GM18526 (cell line): Measurements from ENCODE around the gene ADAR.

Source experiments
- POLR2A ChIP-seq: IDR thresholded peaks from 3 replicates; pipeline ENCODE4 v1.6.1; 2011; ENCODE audit not compliant: insufficient read length; ENCODE audit errors: extremely low read depth

ADAR gene

GRCh38 chr1:154575147-154575927 is 32.6 kb downstream of the ADAR start:
- TF ChIP-seq POLR2A, result no peak

DNA sequence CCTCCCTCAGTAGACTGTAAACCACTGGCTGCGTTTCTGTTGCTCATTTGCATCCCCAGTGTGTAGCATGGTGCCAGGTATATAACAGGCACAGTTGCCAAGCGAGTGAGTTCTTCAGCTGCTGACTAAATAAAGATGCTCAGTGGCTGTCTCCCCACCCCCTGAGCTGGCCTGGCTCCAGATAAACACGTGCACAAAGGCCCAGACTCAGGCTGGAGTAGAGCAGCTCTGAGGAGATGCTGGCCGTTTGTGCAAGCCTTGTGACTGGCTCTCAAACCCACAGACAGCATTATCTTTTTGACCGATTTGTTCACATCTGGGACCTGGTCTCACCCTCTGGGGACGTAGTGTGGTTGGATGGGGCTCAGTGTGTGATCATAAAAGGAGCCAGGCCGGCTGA is 33.3 kb downstream of the ADAR start:
- no peak for TF ChIP-seq POLR2A

DNA sequence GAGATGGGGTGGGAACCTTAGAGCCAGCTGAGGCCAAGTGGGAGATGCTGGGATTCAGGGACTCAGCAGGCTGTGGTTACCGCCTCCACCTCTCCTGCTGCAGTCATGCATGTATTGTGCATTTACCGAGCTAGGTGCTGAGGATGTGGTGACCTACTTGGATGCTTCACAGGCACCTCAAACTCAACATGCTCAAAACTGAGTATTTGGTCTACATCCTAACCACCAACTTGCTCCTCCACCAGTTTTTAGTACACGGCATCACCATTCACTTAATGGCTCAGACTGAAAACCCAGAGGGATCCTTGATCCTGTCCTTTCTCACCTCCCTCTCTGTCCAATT is 34.8 kb downstream of the ADAR start:
- TF ChIP-seq POLR2A, result no peak

DNA sequence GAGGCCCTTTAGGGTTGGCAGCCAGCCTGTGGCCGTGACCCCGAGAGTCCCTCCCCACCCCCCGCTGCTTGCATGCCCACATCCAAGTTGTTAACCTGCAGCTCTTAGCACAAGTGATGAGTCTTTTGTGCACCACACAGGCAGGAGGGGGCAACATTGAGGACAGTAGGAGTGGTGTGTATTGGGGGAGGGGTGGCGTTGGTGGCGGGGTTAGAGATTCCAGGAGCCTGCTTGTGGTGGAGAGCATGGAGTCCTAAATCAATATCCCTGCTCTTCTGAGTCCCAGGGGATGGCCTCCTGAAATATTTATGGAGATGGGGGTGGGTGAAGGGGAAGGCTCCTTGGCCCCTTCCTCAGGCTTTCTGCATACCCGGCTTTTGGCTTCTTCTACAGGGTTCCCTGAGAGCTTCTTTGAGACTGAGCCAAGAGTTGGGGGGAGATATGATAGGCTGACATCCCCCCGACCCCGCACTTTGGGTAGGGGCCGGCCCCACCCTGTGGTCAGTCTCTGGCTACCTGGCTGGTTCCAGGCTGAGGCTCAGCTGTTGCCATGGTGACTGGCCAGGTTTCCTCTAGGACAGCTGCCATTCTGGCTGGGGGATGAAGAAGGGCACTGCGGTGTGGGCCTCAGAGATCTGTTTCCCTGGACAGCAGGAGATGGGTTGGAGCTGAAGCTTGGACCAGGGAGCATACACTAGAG is 35.4 kb downstream of the ADAR start:
- no peak for TF ChIP-seq POLR2A

- no peak for TF ChIP-seq POLR2A
Observed at GRCh38 chr1:154571964-154572288, 36.1 kb downstream of the ADAR start.

GRCh38 chr1:154571244-154571963 is 36.6 kb downstream of the ADAR start:
- TF ChIP-seq POLR2A, result no peak

DNA sequence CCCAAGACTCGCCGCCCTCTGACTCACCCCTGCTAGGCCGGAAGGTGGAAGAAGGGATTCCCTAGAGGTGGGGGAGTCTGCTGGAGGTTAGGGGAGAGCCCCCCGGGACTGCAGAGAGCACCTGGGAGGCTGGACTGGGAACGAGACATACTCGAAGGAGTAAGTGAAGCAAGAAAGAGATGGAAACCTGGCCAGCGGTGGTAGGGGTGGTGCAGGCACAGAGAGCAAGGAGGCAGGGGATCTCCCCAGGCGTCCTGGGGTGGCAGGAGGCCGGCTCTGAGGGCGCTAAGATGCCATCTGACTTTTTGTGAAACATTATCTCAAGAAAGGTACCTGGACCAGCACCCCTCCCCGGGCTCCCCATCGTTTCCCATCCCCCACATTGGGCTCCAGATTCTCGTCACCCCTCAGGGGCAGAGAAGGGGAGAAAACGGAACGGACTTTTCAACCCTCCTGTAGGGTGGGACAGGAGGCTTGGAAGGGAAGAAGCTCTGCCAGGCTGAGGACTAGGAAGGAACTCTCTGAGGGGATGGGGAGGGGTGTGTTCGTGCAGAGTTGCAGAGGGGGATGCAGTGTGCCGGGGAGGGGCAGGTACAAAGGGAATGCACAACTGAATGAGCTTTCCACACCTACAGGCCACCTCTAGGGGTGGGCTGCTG is 39.7 kb downstream of the ADAR start:
- TF ChIP-seq POLR2A, result no peak

- no peak for TF ChIP-seq POLR2A
Observed at GRCh38 chr1:154567386-154568156, 40.4 kb downstream of the ADAR start, which contains the start of gene CHRNB2. Gene CHRNB2, plus strand, starts transcription at chr1:154567778. Its CDS starts 267 bp downstream, at chr1:154568045.

DNA sequence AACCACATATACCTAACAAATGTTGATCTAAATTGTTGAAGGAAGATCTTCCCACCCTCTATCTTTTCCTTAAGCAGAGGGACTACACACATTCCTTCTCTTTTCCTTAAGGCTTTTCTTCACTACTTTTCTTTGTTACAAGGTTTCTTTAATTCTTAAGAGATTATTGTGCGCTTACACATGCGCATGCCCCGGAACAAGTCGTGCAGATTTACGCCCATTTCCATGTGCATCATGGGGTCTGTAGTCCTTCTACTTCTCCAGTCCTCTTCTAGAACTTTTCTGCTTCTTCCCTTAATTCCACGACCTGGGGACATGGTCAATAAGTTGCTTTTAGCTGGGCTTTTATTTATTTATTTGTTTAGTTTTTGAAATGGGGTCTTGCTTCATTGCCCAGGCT is 42.1 kb downstream of the ADAR start:
- TF ChIP-seq POLR2A, result no peak

DNA sequence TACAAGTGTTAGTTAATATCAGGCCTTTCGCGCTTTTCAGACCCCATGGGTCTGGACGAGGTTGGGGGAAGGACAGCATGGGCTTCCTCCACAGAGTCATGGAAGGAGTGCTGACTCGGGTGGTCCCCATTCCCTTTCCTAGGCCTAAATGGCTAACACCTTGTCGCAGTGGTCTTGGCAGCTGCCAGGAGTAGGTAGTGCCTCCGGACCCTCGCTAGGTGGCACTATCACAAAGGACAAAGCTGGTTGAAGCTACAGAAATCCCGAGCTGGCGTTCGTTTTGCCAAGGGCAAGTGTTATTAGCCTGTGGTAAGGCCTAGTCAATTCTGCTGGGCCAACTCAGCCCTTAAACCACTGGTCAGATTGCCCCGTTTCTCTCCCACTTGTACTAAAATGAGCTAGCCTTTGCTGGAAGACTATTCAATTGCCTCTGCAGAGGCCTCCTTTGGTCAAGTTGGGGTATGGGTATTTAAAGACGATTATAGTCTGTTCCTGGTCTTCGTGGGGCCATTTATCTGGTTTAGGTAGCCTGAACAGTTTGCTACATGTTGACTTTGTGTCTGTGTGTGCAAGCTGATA is 48.4 kb downstream of the ADAR start:
- no peak for TF ChIP-seq POLR2A

DNA sequence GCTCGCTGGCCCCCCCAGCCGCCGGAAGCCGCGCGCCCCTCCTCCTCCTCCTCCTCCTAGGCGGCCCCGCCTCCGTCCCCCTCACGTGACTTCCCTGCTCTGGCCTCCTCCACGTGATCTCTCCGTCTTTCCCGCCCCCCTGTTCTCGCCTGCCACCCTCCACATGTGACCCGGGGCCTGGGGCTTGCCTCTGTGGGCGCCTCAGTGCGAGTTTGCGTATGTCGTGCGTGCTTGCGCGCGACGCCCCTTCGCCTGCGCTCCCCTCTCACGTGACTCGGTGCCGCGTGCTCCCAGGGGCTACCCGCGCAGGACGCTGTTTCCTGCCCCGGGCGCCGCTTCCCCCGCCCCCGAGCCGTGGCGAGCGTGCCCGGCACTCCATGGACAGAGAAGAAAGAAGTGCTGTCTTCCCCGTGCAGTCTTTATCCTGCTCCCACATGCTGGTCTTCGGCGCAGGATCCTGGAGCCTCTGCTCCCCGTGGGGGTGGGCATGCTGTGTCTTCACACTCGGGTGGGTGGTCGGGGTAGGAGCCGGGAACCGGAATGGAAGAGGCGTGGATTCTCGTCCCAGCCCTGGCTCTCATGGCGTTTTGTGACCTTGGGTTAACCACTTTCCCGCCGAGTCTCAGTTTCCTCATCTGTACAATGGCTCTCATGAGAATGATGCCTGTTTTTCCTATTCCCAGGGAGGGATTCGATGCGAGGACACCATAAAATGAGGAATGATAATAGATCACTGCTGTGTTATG is 49.1 kb downstream of the ADAR start:
- peak; percentile 64 for TF ChIP-seq POLR2A

DNA sequence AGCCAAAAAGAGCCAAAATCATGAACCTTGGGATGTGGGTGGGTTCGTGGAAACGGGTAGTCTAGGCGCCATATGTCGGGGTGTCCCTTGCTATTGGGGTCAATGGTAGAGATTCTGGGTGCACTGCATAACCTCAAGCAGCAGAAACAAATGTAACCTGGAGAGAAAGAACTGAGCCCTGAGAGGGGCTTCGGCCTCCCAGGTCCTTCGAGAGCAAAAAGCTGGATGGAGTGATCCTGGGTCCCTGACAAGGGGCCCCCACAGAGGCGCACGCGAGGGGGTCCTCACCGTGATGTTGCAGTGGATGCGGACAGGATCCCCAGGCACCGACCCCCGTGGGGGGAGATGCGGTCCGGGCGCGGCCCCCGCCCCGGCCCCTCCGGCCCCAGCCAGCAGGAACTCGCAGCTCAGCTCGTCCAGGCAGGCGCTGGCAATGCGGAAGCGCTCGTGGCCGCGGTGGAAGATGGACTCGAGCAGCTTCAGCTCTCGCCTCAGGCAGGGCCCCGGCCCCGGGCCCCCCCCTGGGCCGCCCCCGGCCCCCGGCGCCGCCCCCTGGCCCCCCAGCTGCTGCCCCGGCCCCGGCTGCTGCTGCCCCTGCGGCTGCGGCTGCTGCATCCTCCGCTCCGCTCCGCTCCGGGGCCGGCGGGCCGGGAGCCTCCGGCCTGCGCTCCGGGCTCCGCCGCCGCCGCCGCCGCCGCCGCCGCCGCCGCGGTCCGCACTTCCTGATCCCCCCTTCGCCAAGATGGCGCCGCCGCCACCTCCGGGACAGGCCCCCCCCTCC is 49.9 kb downstream of the ADAR start, which contains the start of gene UBE2Q1:
TSS of gene UBE2Q1 (minus strand) at position 724 of the 781 bp plus-strand sequence. CDS start at position 615, 109 bp downstream.
- peak; percentile 35 for TF ChIP-seq POLR2A
